Epithelial cell of esophagus (primary cell): ENCODE results near the gene MROH8.
"Not testable (repeated sequence)": the region's sequence is repeated elsewhere in the genome, so short reads cannot be mapped to it uniquely, and the experiment has no call there.

Experiments used
- DNase-seq: peaks from one replicate; pipeline ENCODE4 v3.0.0; 2010; ENCODE audit warnings: low read depth
- H3K4me3 ChIP-seq: 2 replicates; pipeline ENCODE4 v1.5.1; 2011; ENCODE audit warnings: mild to moderate bottlenecking, low read length, control low read depth
- TF ChIP-seq, protein P1 (sequence below): IDR thresholded peaks from 2 replicates; pipeline ENCODE4 v1.5.1; 2011; ENCODE audit warnings: low read depth, mild to moderate bottlenecking, low read length, control low read depth, inconsistent platforms; ENCODE audit not compliant: insufficient read depth; ENCODE audit errors: missing control alignments

The MROH8 gene

DNA sequence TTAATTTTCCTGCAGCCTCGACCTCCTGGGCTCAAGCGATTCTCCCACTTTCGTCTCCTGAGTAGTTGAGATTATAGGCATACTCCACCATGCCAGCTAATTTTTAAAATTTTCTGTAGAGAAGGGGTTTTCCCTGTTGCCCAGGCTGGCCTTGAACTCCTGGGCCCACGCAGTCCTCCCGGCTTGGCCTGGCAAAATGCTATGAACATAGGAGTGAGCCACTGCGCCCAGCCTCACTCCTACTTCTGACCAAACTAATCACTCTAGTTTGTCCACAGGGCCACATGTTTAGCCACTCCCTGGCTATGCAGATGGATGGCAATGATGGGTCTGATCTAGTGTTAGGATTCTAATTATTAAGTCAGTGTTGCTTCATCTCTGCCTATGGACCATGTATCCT is 32.1 kb downstream of the MROH8 start:
- TF ChIP-seq, protein P1, sequence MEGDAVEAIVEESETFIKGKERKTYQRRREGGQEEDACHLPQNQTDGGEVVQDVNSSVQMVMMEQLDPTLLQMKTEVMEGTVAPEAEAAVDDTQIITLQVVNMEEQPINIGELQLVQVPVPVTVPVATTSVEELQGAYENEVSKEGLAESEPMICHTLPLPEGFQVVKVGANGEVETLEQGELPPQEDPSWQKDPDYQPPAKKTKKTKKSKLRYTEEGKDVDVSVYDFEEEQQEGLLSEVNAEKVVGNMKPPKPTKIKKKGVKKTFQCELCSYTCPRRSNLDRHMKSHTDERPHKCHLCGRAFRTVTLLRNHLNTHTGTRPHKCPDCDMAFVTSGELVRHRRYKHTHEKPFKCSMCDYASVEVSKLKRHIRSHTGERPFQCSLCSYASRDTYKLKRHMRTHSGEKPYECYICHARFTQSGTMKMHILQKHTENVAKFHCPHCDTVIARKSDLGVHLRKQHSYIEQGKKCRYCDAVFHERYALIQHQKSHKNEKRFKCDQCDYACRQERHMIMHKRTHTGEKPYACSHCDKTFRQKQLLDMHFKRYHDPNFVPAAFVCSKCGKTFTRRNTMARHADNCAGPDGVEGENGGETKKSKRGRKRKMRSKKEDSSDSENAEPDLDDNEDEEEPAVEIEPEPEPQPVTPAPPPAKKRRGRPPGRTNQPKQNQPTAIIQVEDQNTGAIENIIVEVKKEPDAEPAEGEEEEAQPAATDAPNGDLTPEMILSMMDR, result no peak
- no peak for DNase-seq
- H3K4me3 ChIP-seq, result no peak overlapping the region

DNA sequence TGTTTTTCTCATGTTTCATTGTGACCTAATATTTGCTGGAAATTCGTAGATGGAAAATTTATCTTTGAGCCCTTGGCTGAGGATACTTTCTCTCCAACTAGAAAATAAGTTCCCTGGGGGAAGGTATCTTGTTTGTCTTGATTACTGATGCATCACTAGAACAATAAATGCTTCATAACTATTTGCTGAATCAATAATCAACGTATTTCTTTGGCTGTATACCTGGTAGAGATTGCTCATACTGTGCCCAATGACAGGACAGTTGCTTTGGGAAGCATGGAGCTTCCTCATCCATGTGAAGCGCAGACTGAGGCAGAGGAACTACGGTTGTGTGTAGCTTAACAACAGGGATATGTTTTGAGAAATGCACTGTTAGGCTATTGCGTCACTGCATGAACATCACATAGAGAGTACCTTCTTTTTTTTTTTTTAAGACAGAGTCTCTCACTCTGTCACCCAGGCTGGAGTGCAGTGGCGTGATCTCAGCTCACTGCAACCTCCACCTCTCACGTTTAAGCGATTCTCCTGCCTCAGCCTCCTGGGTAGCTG is 34.4 kb downstream of the MROH8 start:
- TF ChIP-seq, protein P1, result no peak
- DNase-seq, result peak; percentile 24
- no peak overlapping the region for H3K4me3 ChIP-seq

DNA sequence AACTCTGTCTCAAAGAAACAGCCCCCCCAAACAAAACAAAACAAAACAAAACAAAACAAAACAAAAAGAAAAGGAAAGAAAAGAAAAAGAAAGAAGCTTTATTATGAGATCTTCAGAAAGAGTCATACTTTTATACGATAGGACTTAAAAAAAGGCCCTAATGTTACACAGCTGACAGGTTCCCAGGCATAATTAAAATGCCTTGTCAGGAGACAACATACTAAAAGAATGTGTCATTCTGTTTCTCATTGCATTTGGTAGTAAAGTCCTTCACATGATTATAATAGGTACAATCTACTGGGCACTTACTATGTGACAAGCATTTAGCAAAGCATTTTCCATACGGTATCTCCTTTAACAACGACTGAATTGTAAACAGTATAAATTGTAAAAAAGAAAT is 36.6 kb downstream of the MROH8 start:
- TF ChIP-seq, protein P1, result no peak
- no peak overlapping the region for H3K4me3 ChIP-seq
- peak; percentile 17 for DNase-seq

DNA sequence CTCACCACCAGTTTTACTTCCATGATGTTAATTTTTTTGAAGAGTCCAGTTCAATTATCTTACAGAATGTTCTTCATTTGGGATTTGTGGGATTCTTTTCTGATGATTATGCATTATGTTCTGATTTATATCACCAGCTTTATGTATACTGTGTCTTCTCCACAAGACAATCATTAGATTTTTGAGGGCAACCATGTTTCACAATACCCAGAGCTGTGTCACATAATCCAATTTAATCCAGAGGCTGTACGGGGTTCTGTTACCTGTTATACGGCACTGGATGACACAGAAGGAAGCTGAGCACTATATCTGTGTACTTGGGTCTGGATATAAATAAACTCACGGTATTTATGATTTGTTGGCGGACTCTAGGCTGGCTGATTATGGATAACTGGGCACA is 41.8 kb downstream of the MROH8 start:
- TF ChIP-seq, protein P1, result no peak
- H3K4me3 ChIP-seq, result no peak overlapping the region
- DNase-seq, result no peak

DNA sequence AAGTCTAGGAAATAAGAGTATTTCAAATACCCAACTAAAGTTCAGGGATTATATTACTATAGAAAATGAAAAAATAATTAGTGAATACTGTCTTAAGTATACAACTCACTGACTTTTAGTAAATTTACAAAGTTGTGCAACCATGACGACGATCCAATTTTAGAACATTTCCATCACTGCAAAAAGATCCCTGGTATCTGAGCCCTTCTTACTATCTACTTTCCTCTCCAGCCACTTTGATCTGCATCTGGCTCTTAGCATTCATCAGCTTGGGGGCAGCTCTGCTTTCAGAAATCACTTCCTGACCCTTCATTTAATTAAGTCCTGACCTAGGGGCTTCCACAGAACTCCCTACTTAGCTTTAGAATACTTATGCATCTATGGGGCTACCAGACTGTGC is 45.4 kb downstream of the MROH8 start:
- no peak for DNase-seq
- no peak overlapping the region for H3K4me3 ChIP-seq
- TF ChIP-seq, protein P1, result no peak

DNA sequence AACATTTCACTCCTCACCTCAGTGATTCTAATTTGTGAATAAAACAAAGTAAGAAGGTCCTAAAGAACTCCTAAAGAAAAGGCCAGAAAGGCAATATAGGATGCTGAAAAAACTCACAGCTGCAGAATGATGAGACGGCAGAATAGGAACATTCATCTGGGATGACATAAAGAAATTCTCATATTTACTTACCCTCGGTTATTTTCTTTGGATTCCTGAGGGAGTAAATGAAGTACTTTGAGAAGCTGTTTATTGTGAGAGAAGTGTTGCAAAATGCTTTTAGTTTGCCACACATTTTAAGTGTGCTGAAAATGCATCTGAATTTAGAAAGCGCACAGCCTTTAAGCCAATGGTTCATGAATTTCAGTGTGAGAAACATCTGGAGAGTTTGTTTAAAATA is 47.9 kb downstream of the MROH8 start:
- TF ChIP-seq, protein P1, result no peak
- no peak for DNase-seq
- H3K4me3 ChIP-seq, result no peak overlapping the region

DNA sequence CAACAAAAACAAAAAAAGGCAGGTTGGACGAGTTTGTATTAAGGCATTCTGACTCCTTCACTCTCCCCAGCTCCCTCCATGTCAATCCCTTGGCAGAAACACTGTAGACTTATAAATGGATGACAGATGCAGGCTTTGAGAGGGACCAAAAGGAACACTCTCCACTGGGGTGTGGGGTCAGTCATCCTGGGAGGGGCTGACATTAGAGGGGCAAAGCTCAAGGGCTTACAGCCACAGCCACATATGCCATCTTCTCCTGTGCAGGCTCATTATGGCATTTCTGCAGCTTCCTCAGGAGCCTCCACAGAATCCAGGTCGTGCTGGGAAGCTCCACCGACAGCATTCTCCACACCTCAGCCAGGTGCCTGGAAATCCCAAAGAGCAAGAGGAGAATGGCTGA is 50.5 kb downstream of the MROH8 start:
- TF ChIP-seq, protein P1, result no peak
- H3K4me3 ChIP-seq, result no peak overlapping the region
- DNase-seq, result no peak

DNA sequence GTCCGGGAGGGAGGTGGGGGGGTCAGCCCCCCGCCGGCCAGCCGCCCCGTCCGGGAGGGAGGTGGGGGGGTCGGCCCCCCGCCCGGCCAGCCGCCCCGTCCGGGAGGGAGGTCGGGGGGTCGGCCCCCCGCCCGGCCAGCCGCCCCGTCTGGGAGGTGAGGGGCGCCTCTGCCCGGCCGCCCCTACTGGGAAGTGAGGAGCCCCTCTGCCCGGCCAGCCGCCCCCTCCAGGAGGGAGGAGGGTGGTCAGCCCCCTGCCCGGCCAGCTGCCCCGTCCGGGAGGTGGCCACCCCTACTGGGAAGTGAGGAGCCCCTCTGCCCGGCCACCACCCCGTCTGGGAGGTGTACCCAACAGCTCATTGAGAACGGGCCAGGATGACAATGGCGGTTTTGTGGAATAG is 53.1 kb downstream of the MROH8 start:
- not testable (repeated sequence) for H3K4me3 ChIP-seq

More for the DNA sequence above, 53.1 kb downstream of the MROH8 start:
- DNase-seq, result not testable (repeated sequence)
